Stimulated activated naive CD8-positive, alpha-beta T cell treated with anti-CD3 and anti-CD28 coated beads, Interleukin-15, amount 100 ng/mL, for 72 hours (primary cell): Measurements from ENCODE around the gene GRIA2.
"Not testable (repeated sequence)": the region's sequence is repeated elsewhere in the genome, so short reads cannot be mapped to it uniquely, and the experiment has no call there.

Experiments
- ATAC-seq: fragments of 150-1000 bp; cut with Tn5 transposase; 2 replicates; pipeline ENCODE4 v1.10.0; 2021; ENCODE audit warnings: mild to moderate bottlenecking, moderate library complexity
- DNase-seq, 2 donors: peaks; one replicate each; pipeline ENCODE4 v3.0.0; 2021 to 2022
- H3K27ac Mint-ChIP-seq, 2 donors: one replicate each; pipeline ENCODE4 v1.8.0; 2022; ENCODE audit warnings: mild to moderate bottlenecking in 2 of 2, mixed read lengths in 2 of 2, moderate library complexity in 2 of 2
- H3K27me3 Mint-ChIP-seq: one replicate; pipeline ENCODE4 v1.8.0; 2022; ENCODE audit warnings: mixed read lengths
- H3K4me1 Mint-ChIP-seq: one replicate; pipeline ENCODE4 v1.8.0; 2022; ENCODE audit warnings: mild to moderate bottlenecking, mixed read lengths
- H3K4me3 Mint-ChIP-seq, 2 donors: one replicate each; pipeline ENCODE4 v1.8.0; 2022; ENCODE audit warnings: mild to moderate bottlenecking in 2 of 2, mixed read lengths in 2 of 2, moderate library complexity in 1 of 2
- H3K9me3 Mint-ChIP-seq, 2 donors: one replicate each; pipeline ENCODE4 v1.8.0; 2022; ENCODE audit warnings: mixed read lengths in 2 of 2

GRIA2 gene

GRCh38 chr4:157226035-157226434, 5.5 kb downstream of the GRIA2 start:
- DNase-seq = no peak
- ATAC-seq = no peak
- Mint-ChIP-seq H3K4me1 (peaks cover 6% of the 10 kb centered on the region), H3K27ac (no peak overlapping the region), H3K9me3 (peaks cover 9 to 15% of the 10 kb centered on the region in 2 donors), H3K4me3 (no peak overlapping the region), H3K27me3 (peaks cover 23% of the 10 kb centered on the region)

GRCh38 chr4:157226601-157227000, 6.1 kb downstream of the GRIA2 start:
- Mint-ChIP-seq H3K27ac (no peak overlapping the region), H3K4me1 (peaks cover 4% of the 10 kb centered on the region), H3K4me3 (no peak overlapping the region), H3K27me3 (peaks cover 17% of the 10 kb centered on the region), H3K9me3 (peaks cover 8 to 12% of the 10 kb centered on the region in 2 donors)
- DNase-seq (no peak), ATAC-seq (no peak)

GRCh38 chr4:157231525-157231924, 11.0 kb downstream of the GRIA2 start:
- Mint-ChIP-seq H3K9me3 (no peaks in the 10 kb centered on the region), H3K27ac (no peak overlapping the region), H3K4me3 (no peak overlapping the region), H3K27me3 (no peaks in the 10 kb centered on the region), H3K4me1 (no peaks in the 10 kb centered on the region)
- DNase-seq (no peak), ATAC-seq (no peak)

GRCh38 chr4:157242871-157243270, 22.3 kb downstream of the GRIA2 start:
- Mint-ChIP-seq H3K27me3 (no peaks in the 10 kb centered on the region), H3K9me3 (no peaks in the 10 kb centered on the region), H3K4me1 (no peaks in the 10 kb centered on the region), H3K4me3 (no peak overlapping the region), H3K27ac (no peak overlapping the region)
- no peak for DNase-seq
- no peak for ATAC-seq

GRCh38 chr4:157244348-157244747, 23.8 kb downstream of the GRIA2 start:
- DNase-seq = no peak
- no peak overlapping the region for H3K4me3 Mint-ChIP-seq
- no peaks in the 10 kb centered on the region for H3K4me1 Mint-ChIP-seq
- no peak for ATAC-seq
- H3K9me3 Mint-ChIP-seq = no peaks in the 10 kb centered on the region
- H3K27ac Mint-ChIP-seq = no peak overlapping the region
- H3K27me3 Mint-ChIP-seq = no peaks in the 10 kb centered on the region

- Mint-ChIP-seq H3K27ac (no peak overlapping the region), H3K9me3 (no peaks in the 10 kb centered on the region), H3K27me3 (no peaks in the 10 kb centered on the region), H3K4me1 (no peaks in the 10 kb centered on the region), H3K4me3 (no peak overlapping the region)
- ATAC-seq = no peak
- DNase-seq = no peak
These were observed 24.8 kb downstream of the GRIA2 start for GRCh38 chr4:157245351-157245750.

GRCh38 chr4:157246964-157247363, 26.4 kb downstream of the GRIA2 start:
- Mint-ChIP-seq H3K9me3 (peaks cover 0 to 5% of the 10 kb centered on the region in 2 donors), H3K27ac (no peak overlapping the region), H3K27me3 (no peaks in the 10 kb centered on the region), H3K4me1 (no peaks in the 10 kb centered on the region), H3K4me3 (no peak overlapping the region)
- DNase-seq = no peak
- no peak for ATAC-seq

GRCh38 chr4:157258165-157258564, 37.6 kb downstream of the GRIA2 start:
- not testable (repeated sequence) for DNase-seq

GRCh38 chr4:157265281-157265680, 44.8 kb downstream of the GRIA2 start:
- ATAC-seq = no peak
- Mint-ChIP-seq H3K9me3 (peaks cover 13 to 19% of the 10 kb centered on the region in 2 donors), H3K27ac (no peak overlapping the region), H3K4me1 (no peaks in the 10 kb centered on the region), H3K4me3 (no peak overlapping the region), H3K27me3 (no peaks in the 10 kb centered on the region)
- no peak for DNase-seq

More at GRCh38 chr4:157258165-157258564, 37.6 kb downstream of the GRIA2 start:
- not testable (repeated sequence) for H3K4me1 Mint-ChIP-seq, H3K27me3 Mint-ChIP-seq, H3K4me3 Mint-ChIP-seq, ATAC-seq, H3K27ac Mint-ChIP-seq
- H3K9me3 Mint-ChIP-seq = peaks cover 4 to 12% of the 10 kb centered on the region in 2 donors

- DNase-seq (no peak), ATAC-seq (no peak)
- no peaks in the 10 kb centered on the region for H3K4me1 Mint-ChIP-seq
- no peaks in the 10 kb centered on the region for H3K27me3 Mint-ChIP-seq
- no peak overlapping the region for H3K4me3 Mint-ChIP-seq
- no peak overlapping the region for H3K27ac Mint-ChIP-seq
- H3K9me3 Mint-ChIP-seq = peaks cover 18 to 21% of the 10 kb centered on the region in 2 donors
These were observed 49.6 kb downstream of the GRIA2 start for GRCh38 chr4:157270108-157270507.

GRCh38 chr4:157270552-157270951, 50.0 kb downstream of the GRIA2 start:
- no peak for ATAC-seq
- Mint-ChIP-seq H3K27me3 (no peaks in the 10 kb centered on the region), H3K9me3 (peaks cover 15 to 20% of the 10 kb centered on the region in 2 donors), H3K27ac (no peak overlapping the region), H3K4me1 (no peaks in the 10 kb centered on the region), H3K4me3 (no peak overlapping the region)
- DNase-seq = no peak

- no peak for ATAC-seq
- no peak overlapping the region for H3K27ac Mint-ChIP-seq
These were observed 50.8 kb downstream of the GRIA2 start for GRCh38 chr4:157271166-157271869.

GRCh38 chr4:157280673-157281072, 60.1 kb downstream of the GRIA2 start:
- no peaks in the 10 kb centered on the region for H3K4me1 Mint-ChIP-seq

More at GRCh38 chr4:157271166-157271869, 50.8 kb downstream of the GRIA2 start:
- Mint-ChIP-seq H3K4me1 (no peaks in the 10 kb centered on the region), H3K27me3 (no peaks in the 10 kb centered on the region), H3K9me3 (peaks cover 7 to 12% of the 10 kb centered on the region in 2 donors), H3K4me3 (no peak overlapping the region)
- no peak for DNase-seq

GRCh38 chr4:157282019-157282418, 61.5 kb downstream of the GRIA2 start:
- H3K4me3 Mint-ChIP-seq = no peak overlapping the region
- no peak for ATAC-seq
- H3K9me3 Mint-ChIP-seq = peaks cover 3 to 8% of the 10 kb centered on the region in 2 donors
- no peak for DNase-seq
- H3K27ac Mint-ChIP-seq = no peak overlapping the region
- H3K4me1 Mint-ChIP-seq = no peaks in the 10 kb centered on the region
- H3K27me3 Mint-ChIP-seq = no peaks in the 10 kb centered on the region

More at GRCh38 chr4:157280673-157281072, 60.1 kb downstream of the GRIA2 start:
- ATAC-seq (no peak), DNase-seq (no peak)
- H3K4me3 Mint-ChIP-seq = no peak overlapping the region
- peaks cover 3 to 8% of the 10 kb centered on the region in 2 donors for H3K9me3 Mint-ChIP-seq
- H3K27ac Mint-ChIP-seq = no peak overlapping the region
- H3K27me3 Mint-ChIP-seq = no peaks in the 10 kb centered on the region

- Mint-ChIP-seq H3K9me3 (peaks cover 0 to 5% of the 10 kb centered on the region in 2 donors), H3K4me1 (no peaks in the 10 kb centered on the region), H3K27me3 (no peaks in the 10 kb centered on the region), H3K27ac (peak overlapping the region in 1 of 2 donors; percentile 19), H3K4me3 (no peak overlapping the region)
- no peak for ATAC-seq
- DNase-seq = no peak
These were observed 66.9 kb downstream of the GRIA2 start for GRCh38 chr4:157287445-157287844.

- Mint-ChIP-seq H3K27ac (no peak overlapping the region), H3K9me3 (peaks cover 0 to 5% of the 10 kb centered on the region in 2 donors), H3K4me3 (no peak overlapping the region), H3K27me3 (no peaks in the 10 kb centered on the region), H3K4me1 (no peaks in the 10 kb centered on the region)
- ATAC-seq (no peak), DNase-seq (no peak)
These were observed 70.1 kb downstream of the GRIA2 start for GRCh38 chr4:157290622-157291021.

- ATAC-seq = no peak
- Mint-ChIP-seq H3K27ac (no peak overlapping the region), H3K4me3 (no peak overlapping the region), H3K4me1 (no peaks in the 10 kb centered on the region), H3K27me3 (no peaks in the 10 kb centered on the region), H3K9me3 (peaks cover 0 to 5% of the 10 kb centered on the region in 2 donors)
- DNase-seq = no peak
These were observed 70.5 kb downstream of the GRIA2 start for GRCh38 chr4:157291071-157291470.
